ENCODE results near the gene TIMM10B. TPM values are rescaled to one million over a fixed set of nuclear protein-coding genes. Genes with fewer than 3 reads are reported as not detected.
A peak's percentile ranks its signal among the peaks of the same experiment; 100 is the strongest.

TIMM10B gene, protein sequence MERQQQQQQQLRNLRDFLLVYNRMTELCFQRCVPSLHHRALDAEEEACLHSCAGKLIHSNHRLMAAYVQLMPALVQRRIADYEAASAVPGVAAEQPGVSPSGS
- total RNA-seq: 26.4 and 32.5 TPM in 2 replicates

DNA sequence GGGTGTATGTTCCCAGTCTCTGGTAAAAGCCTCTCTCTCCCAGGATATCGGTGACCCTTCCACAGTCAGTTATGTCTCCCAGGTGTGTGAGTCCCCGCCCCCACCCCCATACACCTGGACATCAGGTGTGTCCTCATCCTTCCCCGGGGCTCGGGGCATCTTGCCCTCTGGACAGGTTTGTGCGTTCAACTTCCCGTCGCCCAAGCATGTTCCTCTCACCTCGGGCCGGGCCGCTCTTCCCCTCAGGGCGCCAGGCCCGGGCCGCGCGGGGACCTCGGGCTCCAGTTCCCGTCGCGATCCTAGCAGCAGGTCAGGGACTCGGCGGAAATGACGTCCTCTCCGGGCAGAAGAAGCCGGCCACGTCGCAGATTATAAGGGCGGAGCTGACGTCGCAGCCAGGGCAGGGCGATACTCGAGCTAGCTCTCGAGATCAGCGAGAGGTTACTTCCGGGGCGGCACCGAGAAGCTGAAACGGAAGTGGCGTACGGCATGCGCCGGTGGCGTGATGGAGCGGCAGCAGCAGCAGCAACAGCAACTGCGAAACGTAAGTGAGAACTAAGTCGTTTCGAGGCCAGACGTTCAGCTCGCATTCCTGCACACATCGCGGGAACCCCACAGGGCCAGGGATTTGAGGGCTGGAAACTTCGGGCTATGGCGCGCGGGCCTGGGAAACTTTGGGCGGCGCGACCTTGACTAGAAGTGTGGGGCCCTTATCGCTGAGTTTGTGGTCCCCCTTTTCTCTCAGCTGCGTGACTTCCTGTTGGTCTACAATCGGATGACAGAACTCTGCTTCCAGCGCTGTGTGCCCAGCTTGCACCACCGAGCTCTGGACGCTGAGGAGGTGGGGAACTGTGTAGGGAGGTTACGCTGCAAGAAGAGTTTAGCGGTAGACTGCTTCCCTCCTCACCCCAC, at the start of gene TIMM10B, which contains the start of gene ARFIP2:
TSS of gene TIMM10B (plus strand) at position 490 of the 912 bp plus-strand sequence. CDS start at position 506, 16 bp downstream.
TSS of gene ARFIP2 (minus strand) at position 320 of the 912 bp plus-strand sequence. CDS start 910 bp downstream, outside the sequence.
- DNase-seq: peak; percentile 99

DNA sequence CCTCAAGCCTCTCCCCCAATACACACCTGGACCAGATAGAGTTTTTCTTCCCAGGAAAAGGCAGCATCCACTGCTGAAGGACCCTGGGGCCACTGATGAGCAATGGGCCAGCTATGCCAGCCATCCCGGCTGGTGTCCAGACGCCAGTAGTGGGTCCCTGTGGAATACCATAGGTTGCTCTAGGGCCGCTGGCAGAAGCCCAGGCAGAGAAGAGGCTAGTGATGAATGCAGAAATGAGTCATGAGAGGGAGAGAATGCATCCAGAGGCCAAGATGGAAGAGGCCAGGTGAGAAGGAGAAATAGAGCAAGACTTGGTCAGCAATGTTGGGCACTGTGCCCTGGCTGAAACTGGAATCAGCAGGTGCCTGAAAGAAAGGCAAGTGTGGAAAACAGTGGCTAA, 49.4 kb upstream of the TIMM10B start:
- DNase-seq: no peak

GRCh38 chr11:6433998-6434660, 47.2 kb upstream of the TIMM10B start:
- no peak for DNase-seq

DNA sequence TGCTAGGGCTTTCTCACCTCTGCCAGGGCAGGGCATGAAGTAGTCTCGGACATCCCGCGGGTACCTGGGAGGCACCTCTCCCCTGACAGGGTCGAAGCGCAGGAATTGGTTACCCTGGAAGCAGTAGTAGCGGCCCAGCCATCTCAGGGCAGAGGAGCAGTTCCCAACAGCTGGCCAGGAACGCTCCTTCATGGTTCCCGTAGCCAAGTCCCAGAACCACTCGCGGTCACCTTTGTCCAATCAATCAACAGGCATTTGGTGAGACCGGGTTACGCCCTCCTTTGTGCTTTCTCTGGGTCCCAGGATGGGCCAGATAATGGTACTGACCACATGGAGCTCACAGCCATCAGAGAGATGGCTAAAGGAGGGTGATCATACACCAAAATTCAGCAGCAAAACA, 43.9 kb upstream of the TIMM10B start:
- no peak for DNase-seq

GRCh38 chr11:6437993-6438392, 43.3 kb upstream of the TIMM10B start:
- DNase-seq: no peak

DNA sequence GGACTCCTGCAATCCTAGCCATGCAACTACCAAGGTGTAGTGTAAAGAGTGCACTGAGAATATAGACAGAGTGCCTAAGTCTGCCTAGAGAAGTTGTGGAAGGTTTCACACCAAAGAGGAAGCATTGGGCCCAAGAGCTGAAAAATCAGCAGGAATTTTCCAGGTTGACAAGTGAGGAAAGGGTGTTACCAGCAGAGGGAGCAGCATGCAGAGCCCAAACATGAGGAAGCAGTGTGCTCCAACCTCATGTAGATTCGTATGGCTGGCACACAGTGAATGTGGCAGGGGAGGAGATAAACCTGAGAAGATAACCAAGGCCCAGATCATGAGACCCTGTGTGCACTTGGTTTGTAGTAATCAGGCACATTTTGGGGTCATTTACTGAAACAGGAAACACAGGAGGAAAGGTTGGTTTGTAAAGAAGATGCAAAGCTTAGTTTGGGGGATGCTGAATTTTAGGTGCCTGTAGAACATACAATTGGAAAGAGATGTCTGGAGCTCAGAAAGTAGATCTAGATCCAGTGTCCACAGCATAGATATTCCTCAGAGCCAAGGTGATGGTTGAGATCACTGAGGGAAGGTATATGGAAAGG, 42.2 kb upstream of the TIMM10B start:
- DNase-seq: peak; percentile 79

DNA sequence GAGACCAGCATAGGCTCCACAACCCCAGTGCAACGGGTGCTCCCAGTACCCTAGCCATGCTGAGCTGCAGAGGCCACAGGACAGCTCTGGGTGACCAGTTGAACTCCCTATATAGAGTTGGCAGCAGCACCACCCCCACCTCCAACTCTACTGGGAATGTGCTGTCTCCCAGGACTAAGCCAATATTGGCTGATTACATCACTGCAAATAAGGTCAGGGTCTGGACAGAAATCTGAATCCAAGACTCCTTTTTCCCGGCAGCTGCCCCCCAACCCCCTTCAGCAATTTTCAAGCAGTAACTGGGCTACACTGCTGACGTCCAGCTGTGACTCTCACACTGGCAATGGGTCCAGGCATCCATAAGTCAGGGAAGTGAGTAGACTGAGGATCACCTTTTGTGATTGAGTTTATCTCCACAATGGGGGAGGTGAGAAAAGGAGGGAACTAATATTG, 40.4 kb upstream of the TIMM10B start, which contains the start of gene HPX:
TSS of gene HPX (minus strand) at position 82 of the 453 bp plus-strand sequence. CDS start at position 58, 24 bp downstream.
- no peak for DNase-seq

- no peak for DNase-seq
These were observed 38.9 kb upstream of the TIMM10B start for GRCh38 chr11:6442441-6442840.

GRCh38 chr11:6443269-6444003, 37.9 kb upstream of the TIMM10B start:
- DNase-seq: peak; percentile 74

DNA sequence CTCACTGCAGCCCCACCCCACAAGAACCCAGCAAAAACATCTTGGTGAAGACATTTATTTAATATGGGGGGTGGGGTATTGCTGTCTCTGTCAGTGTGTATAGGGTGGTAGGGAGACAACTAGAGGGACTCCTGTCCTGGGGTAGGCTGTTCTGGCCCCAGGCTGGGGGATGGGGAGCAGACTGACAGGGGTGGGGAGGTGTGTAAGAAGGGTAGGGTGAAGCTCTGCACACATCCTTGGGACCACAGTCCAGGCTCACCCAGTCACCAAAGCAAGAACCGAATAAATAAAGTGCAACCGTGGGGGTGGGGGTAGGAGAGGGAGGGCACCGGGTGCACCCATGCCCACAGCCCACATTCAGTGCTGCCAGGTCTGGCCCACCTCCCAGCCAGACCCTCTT, 32.7 kb upstream of the TIMM10B start:
- no peak for DNase-seq

GRCh38 chr11:6452219-6452618, 29.1 kb upstream of the TIMM10B start:
- DNase-seq: no peak

DNA sequence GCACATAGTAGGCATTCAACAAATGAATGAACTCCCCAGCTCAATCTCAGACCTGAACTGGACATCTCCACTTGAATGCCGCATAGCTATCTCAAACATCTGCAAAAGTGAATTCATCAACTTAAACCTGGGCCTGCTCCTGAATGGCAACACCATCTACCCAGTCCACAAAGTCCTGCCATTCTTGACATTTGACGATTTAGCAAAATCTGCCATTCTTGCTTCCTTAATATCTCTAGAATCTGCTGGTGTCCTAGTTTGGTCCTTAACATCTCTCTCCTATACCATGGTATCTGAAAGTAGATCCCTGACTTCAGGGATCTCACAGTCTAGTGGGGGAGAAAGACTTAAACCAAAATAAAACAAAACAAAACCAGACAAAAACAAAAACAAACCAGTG, 28.1 kb upstream of the TIMM10B start:
- no peak for DNase-seq

GRCh38 chr11:6455070-6455469, 26.2 kb upstream of the TIMM10B start:
- no peak for DNase-seq

- DNase-seq: no peak
These were observed 24.8 kb upstream of the TIMM10B start for GRCh38 chr11:6456361-6457073.

- no peak for DNase-seq
These were observed 23.6 kb upstream of the TIMM10B start for GRCh38 chr11:6457581-6458320.

- DNase-seq: no peak
These were observed 22.8 kb upstream of the TIMM10B start for GRCh38 chr11:6458352-6459098.

- DNase-seq: no peak
These were observed 22.2 kb upstream of the TIMM10B start for GRCh38 chr11:6459099-6459450.

GRCh38 chr11:6468712-6469495, 12.4 kb upstream of the TIMM10B start:
- DNase-seq: peak; percentile 94

- no peak for DNase-seq
These were observed 11.7 kb upstream of the TIMM10B start for GRCh38 chr11:6469599-6469998.
